H1 (cell line): Measurements from ENCODE around the gene CASK. TPM values are rescaled to one million over a fixed set of nuclear protein-coding genes. Genes with fewer than 3 reads are reported as not detected.

Experiments used
- CTCF ChIA-PET: fragments of 300-600 bp; sonication (Branson Sonifier 250); formaldehyde crosslinking; loops from one replicate; lab custom pipeline; 2021; ENCODE audit not compliant: partially characterized antibody; lab: Charles Lee
- POLR2A ChIA-PET: fragments of 300-600 bp; sonication (Branson Sonifier 250); formaldehyde crosslinking; loops from one replicate; lab custom pipeline; 2021; ENCODE audit warnings: inconsistent platforms; ENCODE audit not compliant: partially characterized antibody; lab: Charles Lee
- DNase-seq, 2 experiments: peaks; one replicate each; pipeline versions ENCODE4 v3.0.0 to v3.0.0-alpha.2; 2010 to 2022; ENCODE audit warnings: low spot score in 2 of 2, low read depth in 1 of 2, mixed read lengths in 1 of 2
- FAIRE-seq: peaks from 2 replicates; lab custom pipeline; 2011; peaks lifted over from hg19 to GRCh38; lab: Jason Lieb, UNC
- H2AFZ ChIP-seq: 2 replicates; pipeline ENCODE4 v1.8.1; 2012; ENCODE audit warnings: low read length, inconsistent platforms
- H2AK5ac ChIP-seq: 2 replicates; pipeline ENCODE4 v1.6.1; 2013; ENCODE audit warnings: low read depth, low read length
- H2BK120ac ChIP-seq: replicated peaks from 2 replicates; pipeline ENCODE3; 2013; ENCODE audit warnings: low read depth, low read length, inconsistent platforms
- H2BK12ac ChIP-seq: 2 replicates; pipeline ENCODE4 v1.6.1; 2013; ENCODE audit warnings: low read depth, low read length
- H2BK15ac ChIP-seq: 2 replicates; pipeline ENCODE4 v1.6.1; 2013; ENCODE audit warnings: low read length
- H2BK20ac ChIP-seq: 2 replicates; pipeline ENCODE4 v1.6.1; 2013; ENCODE audit warnings: low read length
- H2BK5ac ChIP-seq: 2 replicates; pipeline ENCODE4 v1.6.1; 2013; ENCODE audit warnings: low read depth, low read length
- H3K14ac ChIP-seq: 2 replicates; pipeline ENCODE4 v1.6.1; 2013; ENCODE audit warnings: inconsistent platforms; ENCODE audit not compliant: insufficient read length
- H3K18ac ChIP-seq: 2 replicates; pipeline ENCODE4 v1.6.1; 2013; ENCODE audit warnings: low read length; ENCODE audit errors: extremely low read depth
- H3K23ac ChIP-seq: 2 replicates; pipeline ENCODE4 v1.6.1; 2013; ENCODE audit warnings: inconsistent platforms; ENCODE audit not compliant: insufficient read length
- H3K23me2 ChIP-seq: 2 replicates; pipeline ENCODE4 v1.6.1; 2013; ENCODE audit warnings: low read depth, low read length
- H3K27ac ChIP-seq: 2 replicates; pipeline ENCODE4 v1.6.1; 2011; ENCODE audit warnings: low read depth, low read length, inconsistent platforms
- H3K27me3 ChIP-seq, 4 experiments: replicated peaks in 1 of 4; 1 replicate in 1 of 4; 2 replicates in 3 of 4; pipeline versions ENCODE4 v1.6.1 to v1.8.1; 2011 to 2013; ENCODE audit warnings: low read length in 3 of 4, mild to moderate bottlenecking in 3 of 4, inconsistent platforms in 2 of 4, mixed read lengths in 2 of 4, moderate library complexity in 1 of 4; ENCODE audit not compliant: control insufficient read depth in 3 of 4, insufficient read depth in 3 of 4; ENCODE audit errors: extremely low read depth in 1 of 4
- H3K36me3 ChIP-seq, 4 experiments: 2 replicates each; pipeline versions ENCODE4 v1.6.1 to v1.8.1; 2011 to 2013; ENCODE audit warnings: mild to moderate bottlenecking in 4 of 4, low read length in 3 of 4, moderate library complexity in 2 of 4, control low read depth in 1 of 4, inconsistent platforms in 1 of 4; ENCODE audit not compliant: insufficient read depth in 4 of 4, control insufficient read depth in 2 of 4
- H3K4ac ChIP-seq: replicated peaks from 2 replicates; pipeline ENCODE3; 2013; ENCODE audit warnings: low read length, low read depth, mixed read lengths, inconsistent platforms; ENCODE audit not compliant: insufficient read length
- H3K4me1 ChIP-seq, 4 experiments: replicated peaks in 1 of 4; 1 replicate in 1 of 4; 2 replicates in 3 of 4; pipeline versions ENCODE4 v1.6.1 to v1.8.1; 2011 to 2013; ENCODE audit warnings: low read length in 3 of 4, inconsistent platforms in 2 of 4, mixed read lengths in 1 of 4; ENCODE audit not compliant: insufficient read depth in 4 of 4, control insufficient read depth in 3 of 4
- H3K4me2 ChIP-seq, 2 experiments: 2 replicates each; pipeline versions ENCODE4 v1.6.1 to v1.8.1; 2011 to 2013; ENCODE audit warnings: low read depth in 2 of 2, low read length in 2 of 2, control low read depth in 1 of 2, inconsistent platforms in 1 of 2, mild to moderate bottlenecking in 1 of 2; ENCODE audit not compliant: insufficient read depth in 1 of 2
- H3K4me3 ChIP-seq, 4 experiments: fragments of 200-600, 300-600 bp in 1 of 4; sonication (generic), shearing (Covaris generic), sonication (Bioruptor Twin) in 1 of 4; 2 replicates each; pipeline versions ENCODE4 v1.5.1 to v1.8.1; 2011 to 2016; ENCODE audit warnings: low read length in 4 of 4, low read depth in 3 of 4, control low read depth in 2 of 4, inconsistent platforms in 2 of 4, mild to moderate bottlenecking in 2 of 4, mixed read lengths in 1 of 4, moderate library complexity in 1 of 4; ENCODE audit not compliant: insufficient read depth in 2 of 4; ENCODE audit errors: extremely low read depth in 1 of 4
- H3K56ac ChIP-seq: replicated peaks from 2 replicates; pipeline ENCODE3; 2013; ENCODE audit warnings: low read depth, mild to moderate bottlenecking, mixed read lengths, low read length, inconsistent platforms; ENCODE audit not compliant: insufficient read length
- H3K79me1 ChIP-seq: 2 replicates; pipeline ENCODE4 v1.6.1; 2013; ENCODE audit warnings: low read depth, low read length, control low read depth
- H3K79me2 ChIP-seq, 2 experiments: 2 replicates each; pipeline versions ENCODE4 v1.6.1 to v1.8.1; 2012 to 2013; ENCODE audit warnings: low read length in 2 of 2, mild to moderate bottlenecking in 2 of 2, inconsistent platforms in 1 of 2; ENCODE audit not compliant: insufficient read depth in 2 of 2, control insufficient read depth in 1 of 2
- H3K9ac ChIP-seq, 4 experiments: replicated peaks in 1 of 4; 1 replicate in 1 of 4; 2 replicates in 3 of 4; pipeline versions ENCODE4 v1.6.1 to v1.8.1; 2011 to 2013; ENCODE audit warnings: low read depth in 3 of 4, low read length in 3 of 4, control low read depth in 2 of 4, mild to moderate bottlenecking in 2 of 4, moderate library complexity in 2 of 4, inconsistent platforms in 1 of 4; ENCODE audit errors: extremely low read depth in 1 of 4
- H3K9me3 ChIP-seq, 2 experiments: 2 replicates each; pipeline versions ENCODE4 v1.6.1 to v1.8.1; 2012 to 2013; ENCODE audit warnings: mild to moderate bottlenecking in 2 of 2, moderate library complexity in 2 of 2, control low read depth in 1 of 2, inconsistent platforms in 1 of 2, low read depth in 1 of 2, low read length in 1 of 2, mixed read lengths in 1 of 2; ENCODE audit not compliant: insufficient read depth in 2 of 2
- H4K20me1 ChIP-seq, 2 experiments: replicated peaks in 1 of 2; 2 replicates each; pipeline versions ENCODE3 to v1.8.1; 2011 to 2013; ENCODE audit warnings: inconsistent platforms in 2 of 2, low read length in 2 of 2, mild to moderate bottlenecking in 1 of 2; ENCODE audit not compliant: insufficient read depth in 2 of 2, control insufficient read depth in 1 of 2
- H4K5ac ChIP-seq: 2 replicates; pipeline ENCODE4 v1.6.1; 2013; ENCODE audit warnings: low read length, low read depth, mixed read lengths, inconsistent platforms; ENCODE audit not compliant: insufficient read length
- H4K8ac ChIP-seq: 2 replicates; pipeline ENCODE4 v1.8.0; 2013; ENCODE audit warnings: mild to moderate bottlenecking, moderate library complexity, low read length, inconsistent platforms; ENCODE audit not compliant: insufficient read depth; ENCODE audit errors: extremely low read depth
- H4K91ac ChIP-seq: replicated peaks from 2 replicates; pipeline ENCODE3; 2013; ENCODE audit warnings: low read length, mixed read lengths, inconsistent platforms; ENCODE audit not compliant: insufficient read length
- ASH2L ChIP-seq: fragments of 200-600, 300-600 bp; sonication (generic); IDR thresholded peaks from one replicate; pipeline ENCODE4 v1.7.1; 2017; ENCODE audit warnings: low read length
- CBX5 ChIP-seq: fragments of 300-800, 300-1000 bp; sonication (generic); IDR thresholded peaks from 2 replicates; pipeline ENCODE4 v1.7.1; 2016; ENCODE audit warnings: antibody characterized with exemption, low read length, low read depth
- CHD1 ChIP-seq: IDR thresholded peaks from 2 replicates; pipeline ENCODE4 v1.6.1; 2012; ENCODE audit warnings: low read depth, low read length, improper control_type of control experiment
- CREB1 ChIP-seq: IDR thresholded peaks from 2 replicates; pipeline ENCODE4 v1.6.1; 2012; ENCODE audit warnings: inconsistent platforms
- EP300 ChIP-seq, 2 experiments: IDR thresholded peaks; 1 replicate in 1 of 2; 2 replicates in 1 of 2; pipeline ENCODE4 v1.6.1; 2011 to 2012; ENCODE audit warnings: low read depth in 2 of 2, low read length in 2 of 2, mild to moderate bottlenecking in 2 of 2, borderline replicate concordance in 1 of 2, inconsistent platforms in 1 of 2, moderate library complexity in 1 of 2
- HDAC6 ChIP-seq: IDR thresholded peaks from one replicate; pipeline ENCODE4 v1.7.1; 2012; ENCODE audit warnings: low read depth, mild to moderate bottlenecking, inconsistent platforms, low read length, moderate library complexity
- POU5F1 ChIP-seq: IDR thresholded peaks from 2 replicates; pipeline ENCODE4 v1.6.1; 2011; ENCODE audit warnings: low read depth, mild to moderate bottlenecking, low read length, moderate library complexity
- SIRT6 ChIP-seq: IDR thresholded peaks from one replicate; pipeline ENCODE4 v1.7.1; 2012; ENCODE audit warnings: low read length, inconsistent platforms
- SIX5 ChIP-seq: IDR thresholded peaks from 2 replicates; pipeline ENCODE4 v1.6.1; 2011; ENCODE audit warnings: mild to moderate bottlenecking, low read depth, low read length
- WGBS, 2 experiments: shearing (Covaris generic) in 1 of 2; methylation state at CpG; one replicate each; pipeline versions ENCODE4 v1.1.6 to v1.1.7; 2013 to 2015; ENCODE audit warnings: low lambda C conversion rate in 2 of 2, mixed read lengths in 2 of 2, inconsistent platforms in 1 of 2, low coverage in 1 of 2, missing lambda C conversion rate in 1 of 2; ENCODE audit not compliant: insufficient replicate concordance in 2 of 2, insufficient coverage in 1 of 2, insufficient read length in 1 of 2; ENCODE audit errors: extremely low coverage in 1 of 2, missing lambda C conversion rate in 1 of 2; 5-methylcytosine and 5-hydroxymethylcytosine counted together
- polyA plus RNA-seq, 7 experiments: library from polyadenylated mRNA; depleted of rRNA in 3 of 7; stranded (reverse) in 5 of 7; unstranded in 2 of 7; fragments of >200 nt in 5 of 7; fragments of 200-250 nt in 2 of 7; gene quantifications; 1 replicate in 5 of 7; 2 replicates in 1 of 7; 4 replicates in 1 of 7; pipeline versions ENCODE4 v1.2.1 to v1.2.3, GENCODE V29; 2011 to 2013; ENCODE audit warnings: missing spikeins in 2 of 7, mixed read lengths in 2 of 7
- total RNA-seq: library from RNA; stranded (reverse); fragmentation: NEBNext Ultra II Directional; extraction: Animal tissue kit (Norgen Biotek cat#: 25700); gene quantifications from 2 replicates; pipeline ENCODE4 v1.2.1, GENCODE V29; 2021
- TF ChIP-seq, protein P1 (sequence below), 3 experiments: IDR thresholded peaks; 1 replicate in 2 of 3; 2 replicates in 1 of 3; pipeline versions ENCODE4 v1.5.1 to v1.6.1; 2011; ENCODE audit warnings: low read length in 3 of 3, mild to moderate bottlenecking in 3 of 3, inconsistent platforms in 2 of 3, low read depth in 1 of 3, moderate library complexity in 1 of 3; ENCODE audit not compliant: insufficient read depth in 1 of 3; ENCODE audit errors: control extremely low read depth in 1 of 3
- TF ChIP-seq, protein P2 (sequence below): IDR thresholded peaks from 2 replicates; pipeline ENCODE4 v1.6.1; 2011; ENCODE audit warnings: low read length, improper control_type of control experiment

The CASK gene
- total and polyA plus RNA-seq, 2 of the 8 experiments (the other 6 are each of a cell fraction or from before 2014, with no cell fraction given) = 21.6 to 55.1 TPM

DNA sequence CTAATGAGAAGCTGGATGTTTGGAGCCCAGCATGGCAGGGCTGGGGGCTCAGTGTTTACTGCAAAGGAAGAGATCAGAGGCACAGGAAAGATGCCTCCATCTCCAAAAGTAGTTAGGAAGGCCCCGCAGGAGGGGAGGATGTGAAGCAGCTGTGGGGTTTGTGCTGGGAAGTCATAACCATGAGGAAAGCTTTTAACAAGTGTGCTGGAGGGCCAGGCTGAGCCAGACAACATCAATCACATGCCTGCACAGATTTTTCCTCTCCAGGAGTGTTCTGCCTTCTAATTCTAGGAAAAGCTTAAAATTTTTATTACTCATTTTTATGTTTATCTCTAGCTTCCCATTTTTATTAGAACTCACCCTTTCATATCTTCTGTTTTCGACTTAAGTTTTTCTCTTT lies 134.0 kb downstream of the CASK start:
- H3K4me2 ChIP-seq = no peak overlapping the region
- no peaks in the 10 kb centered on the region for H3K27me3 ChIP-seq
- no peak overlapping the region for H4K8ac ChIP-seq
- DNase-seq (no peak), FAIRE-seq (no peak)
- no peak overlapping the region for H2AK5ac ChIP-seq
- no peak overlapping the region for H2BK120ac ChIP-seq
- H2BK5ac ChIP-seq = no peak overlapping the region
- H3K79me2 ChIP-seq = peaks cover 0 to 6% of the 10 kb centered on the region in 2 experiments; a peak in 2 of 4 replicates
- no peak overlapping the region for H3K27ac ChIP-seq
- H3K4ac ChIP-seq = no peak overlapping the region
- H2BK20ac ChIP-seq = no peak overlapping the region
- H4K5ac ChIP-seq = no peak overlapping the region
- H3K4me3 ChIP-seq = no peak overlapping the region
- WGBS, 2 experiments = 77% methylated on average over 2 of the region's 2 CpGs; no CpG with 5 or more reads in 1 of the 2 experiments
- no peaks in the 10 kb centered on the region for H3K79me1 ChIP-seq
- CTCF ChIA-PET = interaction anchor here (1.1 kb wide), 1 partner anchor 9 kb away, joined by 3 read pairs; no protein-coding TSS in a partner anchor
- H3K23me2 ChIP-seq = no peaks in the 10 kb centered on the region
- no peak overlapping the region for H3K9ac ChIP-seq
- no peaks in the 10 kb centered on the region for H3K9me3 ChIP-seq
- no peak overlapping the region for H3K18ac ChIP-seq
- H3K56ac ChIP-seq = no peak overlapping the region
- no peak overlapping the region for H3K14ac ChIP-seq
- H4K91ac ChIP-seq = no peak overlapping the region
- H3K23ac ChIP-seq = no peak overlapping the region
- H2BK12ac ChIP-seq = no peak overlapping the region
- H3K36me3 ChIP-seq = peaks cover 0 to 5% (median 2%) of the 10 kb centered on the region in 4 experiments; a peak in 3 of 8 replicates
- POLR2A ChIA-PET = no interaction called here
- no peak overlapping the region for H2AFZ ChIP-seq
- H4K20me1 ChIP-seq = peaks cover 0 to 1% of the 10 kb centered on the region in 2 experiments
- H2BK15ac ChIP-seq = no peak overlapping the region
- no peaks in the 10 kb centered on the region for H3K4me1 ChIP-seq
- no peak for TF ChIP-seq ASH2L
- TF ChIP-seq, protein P1, sequence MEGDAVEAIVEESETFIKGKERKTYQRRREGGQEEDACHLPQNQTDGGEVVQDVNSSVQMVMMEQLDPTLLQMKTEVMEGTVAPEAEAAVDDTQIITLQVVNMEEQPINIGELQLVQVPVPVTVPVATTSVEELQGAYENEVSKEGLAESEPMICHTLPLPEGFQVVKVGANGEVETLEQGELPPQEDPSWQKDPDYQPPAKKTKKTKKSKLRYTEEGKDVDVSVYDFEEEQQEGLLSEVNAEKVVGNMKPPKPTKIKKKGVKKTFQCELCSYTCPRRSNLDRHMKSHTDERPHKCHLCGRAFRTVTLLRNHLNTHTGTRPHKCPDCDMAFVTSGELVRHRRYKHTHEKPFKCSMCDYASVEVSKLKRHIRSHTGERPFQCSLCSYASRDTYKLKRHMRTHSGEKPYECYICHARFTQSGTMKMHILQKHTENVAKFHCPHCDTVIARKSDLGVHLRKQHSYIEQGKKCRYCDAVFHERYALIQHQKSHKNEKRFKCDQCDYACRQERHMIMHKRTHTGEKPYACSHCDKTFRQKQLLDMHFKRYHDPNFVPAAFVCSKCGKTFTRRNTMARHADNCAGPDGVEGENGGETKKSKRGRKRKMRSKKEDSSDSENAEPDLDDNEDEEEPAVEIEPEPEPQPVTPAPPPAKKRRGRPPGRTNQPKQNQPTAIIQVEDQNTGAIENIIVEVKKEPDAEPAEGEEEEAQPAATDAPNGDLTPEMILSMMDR (IDR thresholded peaks at IDR 0.05; ENCODE audit: control extremely low read depth in 1 of 3, insufficient read depth in 1 of 3, low read depth in 1 of 3, low read length in 3 of 3) = no peak
- TF ChIP-seq, protein P2, sequence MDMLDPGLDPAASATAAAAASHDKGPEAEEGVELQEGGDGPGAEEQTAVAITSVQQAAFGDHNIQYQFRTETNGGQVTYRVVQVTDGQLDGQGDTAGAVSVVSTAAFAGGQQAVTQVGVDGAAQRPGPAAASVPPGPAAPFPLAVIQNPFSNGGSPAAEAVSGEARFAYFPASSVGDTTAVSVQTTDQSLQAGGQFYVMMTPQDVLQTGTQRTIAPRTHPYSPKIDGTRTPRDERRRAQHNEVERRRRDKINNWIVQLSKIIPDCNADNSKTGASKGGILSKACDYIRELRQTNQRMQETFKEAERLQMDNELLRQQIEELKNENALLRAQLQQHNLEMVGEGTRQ = no peak
- no peak for TF ChIP-seq SIX5
- no peak for TF ChIP-seq HDAC6
- TF ChIP-seq EP300 (IDR thresholded peaks at IDR 0.05; ENCODE audit: borderline replicate concordance in 1 of 2, low read depth in 2 of 2, low read length in 2 of 2) = no peak
- no peak for TF ChIP-seq SIRT6
- no peak for TF ChIP-seq POU5F1
- TF ChIP-seq CBX5 = no peak
- TF ChIP-seq CREB1 = no peak
- no peak for TF ChIP-seq CHD1
